D721Med (cell line): Measurements from ENCODE around the gene NOL8.

Source experiments
- DNase-seq: peaks from one replicate; pipeline ENCODE4 v3.0.0; 2011; ENCODE audit warnings: low spot score; ENCODE audit not compliant: insufficient read length
- FAIRE-seq: peaks from 2 replicates; lab custom pipeline; 2011; peaks lifted over from hg19 to GRCh38; lab: Jason Lieb, UNC
- TF ChIP-seq, protein P1 (sequence below): IDR thresholded peaks from 2 replicates; pipeline ENCODE4 v1.5.1; 2012; ENCODE audit warnings: mild to moderate bottlenecking, control low read depth; ENCODE audit not compliant: insufficient read depth; ENCODE audit errors: missing control alignments

Gene NOL8

GRCh38 chr9:92295827-92296258 is 29.3 kb downstream of the NOL8 start:
- no peak for DNase-seq
- FAIRE-seq = no peak

GRCh38 chr9:92295240-92295790 is 29.8 kb downstream of the NOL8 start:
- FAIRE-seq = no peak

More at GRCh38 chr9:92295827-92296258, 29.3 kb downstream of the NOL8 start:
- TF ChIP-seq, protein P1, sequence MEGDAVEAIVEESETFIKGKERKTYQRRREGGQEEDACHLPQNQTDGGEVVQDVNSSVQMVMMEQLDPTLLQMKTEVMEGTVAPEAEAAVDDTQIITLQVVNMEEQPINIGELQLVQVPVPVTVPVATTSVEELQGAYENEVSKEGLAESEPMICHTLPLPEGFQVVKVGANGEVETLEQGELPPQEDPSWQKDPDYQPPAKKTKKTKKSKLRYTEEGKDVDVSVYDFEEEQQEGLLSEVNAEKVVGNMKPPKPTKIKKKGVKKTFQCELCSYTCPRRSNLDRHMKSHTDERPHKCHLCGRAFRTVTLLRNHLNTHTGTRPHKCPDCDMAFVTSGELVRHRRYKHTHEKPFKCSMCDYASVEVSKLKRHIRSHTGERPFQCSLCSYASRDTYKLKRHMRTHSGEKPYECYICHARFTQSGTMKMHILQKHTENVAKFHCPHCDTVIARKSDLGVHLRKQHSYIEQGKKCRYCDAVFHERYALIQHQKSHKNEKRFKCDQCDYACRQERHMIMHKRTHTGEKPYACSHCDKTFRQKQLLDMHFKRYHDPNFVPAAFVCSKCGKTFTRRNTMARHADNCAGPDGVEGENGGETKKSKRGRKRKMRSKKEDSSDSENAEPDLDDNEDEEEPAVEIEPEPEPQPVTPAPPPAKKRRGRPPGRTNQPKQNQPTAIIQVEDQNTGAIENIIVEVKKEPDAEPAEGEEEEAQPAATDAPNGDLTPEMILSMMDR = no peak

GRCh38 chr9:92294297-92294676 is 30.9 kb downstream of the NOL8 start:
- TF ChIP-seq, protein P1 = no peak
- no peak for DNase-seq
- FAIRE-seq = no peak

More at GRCh38 chr9:92295240-92295790, 29.8 kb downstream of the NOL8 start:
- TF ChIP-seq, protein P1 = no peak
- no peak for DNase-seq

GRCh38 chr9:92293452-92294296 is 31.5 kb downstream of the NOL8 start, which contains the start of gene IARS1:
Gene IARS1 (minus strand): TSS chr9:92293697. CDS start chr9:92289419, 4,278 bp downstream.
- TF ChIP-seq, protein P1 = peak; percentile 30
- DNase-seq (peak; percentile 74), FAIRE-seq (no peak)

GRCh38 chr9:92293075-92293354 is 32.1 kb downstream of the NOL8 start:
- TF ChIP-seq, protein P1 = no peak
- FAIRE-seq (no peak), DNase-seq (no peak)

GRCh38 chr9:92292338-92293074 is 32.6 kb downstream of the NOL8 start:
- no peak for DNase-seq
- FAIRE-seq = no peak
- TF ChIP-seq, protein P1 = no peak
